ENCODE data around the gene GSTT2. TPM values are rescaled to one million over a fixed set of nuclear protein-coding genes. Genes with fewer than 3 reads are reported as not detected.
A peak's percentile ranks its signal among the peaks of the same experiment; 100 is the strongest.
"Not testable (repeated sequence)": the region's sequence is repeated elsewhere in the genome, so short reads cannot be mapped to it uniquely, and the experiment has no call there.

GSTT2 gene
- total RNA-seq, 4 donors from 2014 or later: 0.81 TPM; not detected in 3

GRCh38 chr22:23970816-23971486 lies 9.0 kb upstream of the GSTT2 start:
- TF ChIP-seq POLR2AphosphoS5 (IDR thresholded peaks at IDR 0.05): no peak
- TF ChIP-seq, protein P1, sequence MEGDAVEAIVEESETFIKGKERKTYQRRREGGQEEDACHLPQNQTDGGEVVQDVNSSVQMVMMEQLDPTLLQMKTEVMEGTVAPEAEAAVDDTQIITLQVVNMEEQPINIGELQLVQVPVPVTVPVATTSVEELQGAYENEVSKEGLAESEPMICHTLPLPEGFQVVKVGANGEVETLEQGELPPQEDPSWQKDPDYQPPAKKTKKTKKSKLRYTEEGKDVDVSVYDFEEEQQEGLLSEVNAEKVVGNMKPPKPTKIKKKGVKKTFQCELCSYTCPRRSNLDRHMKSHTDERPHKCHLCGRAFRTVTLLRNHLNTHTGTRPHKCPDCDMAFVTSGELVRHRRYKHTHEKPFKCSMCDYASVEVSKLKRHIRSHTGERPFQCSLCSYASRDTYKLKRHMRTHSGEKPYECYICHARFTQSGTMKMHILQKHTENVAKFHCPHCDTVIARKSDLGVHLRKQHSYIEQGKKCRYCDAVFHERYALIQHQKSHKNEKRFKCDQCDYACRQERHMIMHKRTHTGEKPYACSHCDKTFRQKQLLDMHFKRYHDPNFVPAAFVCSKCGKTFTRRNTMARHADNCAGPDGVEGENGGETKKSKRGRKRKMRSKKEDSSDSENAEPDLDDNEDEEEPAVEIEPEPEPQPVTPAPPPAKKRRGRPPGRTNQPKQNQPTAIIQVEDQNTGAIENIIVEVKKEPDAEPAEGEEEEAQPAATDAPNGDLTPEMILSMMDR (IDR thresholded peaks at IDR 0.05): no peak
- TF ChIP-seq EP300 (IDR thresholded peaks at IDR 0.05): no peak
- TF ChIP-seq POLR2A (IDR thresholded peaks at IDR 0.05): no peak
- peak in 1 of 2 donors; percentile 64 for DNase-seq (ENCODE audit: low spot score in 2 of 2)
- 68% methylated on average over 6 of the region's 6 CpGs for WGBS
- H3K4me3 ChIP-seq: no peak overlapping the region
- H3K9me3 ChIP-seq: no peaks in the 10 kb centered on the region
- H3K27ac ChIP-seq: no peak overlapping the region
- H3K36me3 ChIP-seq: peaks cover 23% of the 10 kb centered on the region
- no peaks in the 10 kb centered on the region for H3K27me3 ChIP-seq
- H3K4me1 ChIP-seq: peaks cover 3% of the 10 kb centered on the region

- not testable (repeated sequence) for H3K27ac ChIP-seq; H3K9me3 ChIP-seq; H3K4me1 ChIP-seq; H3K27me3 ChIP-seq; DNase-seq (ENCODE audit: low spot score in 2 of 2); H3K4me3 ChIP-seq
- WGBS: 96% methylated on average over 2 of the region's 3 CpGs
- H3K36me3 ChIP-seq: peaks cover 23% of the 10 kb centered on the region
Observed at GRCh38 chr22:23971927-23972326, 8.0 kb upstream of the GSTT2 start.

DNA sequence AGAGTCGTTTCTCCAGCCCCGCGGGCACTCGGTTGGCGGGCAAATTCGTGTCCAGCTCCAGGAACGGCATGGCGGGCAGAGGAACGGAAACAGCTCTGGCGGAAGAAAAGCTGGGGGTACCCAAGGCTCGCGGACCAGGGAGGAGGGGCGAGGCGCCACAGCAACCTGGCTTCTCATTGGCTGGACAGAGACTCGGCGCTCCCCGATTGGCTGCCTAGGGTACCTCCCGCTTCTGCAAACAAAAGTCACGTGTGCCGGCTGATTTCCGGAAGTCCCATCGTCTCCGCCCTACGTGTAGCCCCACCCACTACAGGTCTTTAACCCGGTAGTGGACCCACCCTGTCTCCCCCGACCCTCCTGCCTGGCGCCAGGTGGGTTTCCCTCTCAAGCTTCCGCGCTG lies 5.6 kb upstream of the GSTT2 start, which contains the start of gene DDT:
Gene DDT (minus strand): TSS at position 97 of the 400 bp plus-strand sequence. CDS start 27 bp downstream, at position 70.
- not testable (repeated sequence) for H3K9me3 ChIP-seq; H3K27me3 ChIP-seq; H3K4me3 ChIP-seq; H3K4me1 ChIP-seq; H3K27ac ChIP-seq; DNase-seq (ENCODE audit: low spot score in 2 of 2)
- peaks cover 23% of the 10 kb centered on the region for H3K36me3 ChIP-seq
- WGBS: no CpG with 5 or more reads among the region's 29 CpGs

GRCh38 chr22:23974836-23975352 lies 5.0 kb upstream of the GSTT2 start:
- WGBS: no CpG with 5 or more reads among the region's 27 CpGs
- H3K4me3 ChIP-seq; DNase-seq (ENCODE audit: low spot score in 2 of 2); H3K9me3 ChIP-seq; H3K27ac ChIP-seq; H3K27me3 ChIP-seq; H3K4me1 ChIP-seq: not testable (repeated sequence)
- H3K36me3 ChIP-seq: peaks cover 20% of the 10 kb centered on the region

DNA sequence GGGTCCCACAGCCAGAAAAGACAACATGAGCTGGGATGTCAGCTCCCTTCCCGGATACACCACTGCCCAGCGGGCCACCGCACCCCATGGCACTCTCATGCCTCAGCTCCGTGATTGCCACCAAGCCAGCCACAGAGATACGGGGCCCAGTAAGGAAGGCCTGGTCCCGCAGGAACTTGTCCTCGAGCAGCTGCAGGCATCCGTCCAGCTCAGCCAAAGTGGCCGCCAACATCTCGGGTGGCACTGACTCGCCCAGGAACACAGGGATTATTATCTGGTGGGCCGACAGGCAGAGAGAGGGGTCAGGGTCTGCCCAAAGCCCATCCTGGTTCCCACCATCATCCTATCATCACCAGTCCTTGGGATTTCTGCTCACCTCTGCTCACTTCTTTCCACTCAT lies 2.6 kb upstream of the GSTT2 start:
- not testable (repeated sequence) for H3K9me3 ChIP-seq; H3K27ac ChIP-seq; H3K4me3 ChIP-seq; H3K4me1 ChIP-seq; DNase-seq (ENCODE audit: low spot score in 2 of 2); H3K27me3 ChIP-seq; H3K36me3 ChIP-seq
- WGBS: no CpG with 5 or more reads among the region's 12 CpGs

GRCh38 chr22:23980567-23980966 lies 633 bp downstream of the GSTT2 start:
- not testable (repeated sequence) for H3K36me3 ChIP-seq; H3K4me1 ChIP-seq; H3K27ac ChIP-seq; H3K4me3 ChIP-seq; H3K9me3 ChIP-seq; H3K27me3 ChIP-seq; DNase-seq (ENCODE audit: low spot score in 2 of 2)
- WGBS: 45% methylated on average over 4 of the region's 7 CpGs

DNA sequence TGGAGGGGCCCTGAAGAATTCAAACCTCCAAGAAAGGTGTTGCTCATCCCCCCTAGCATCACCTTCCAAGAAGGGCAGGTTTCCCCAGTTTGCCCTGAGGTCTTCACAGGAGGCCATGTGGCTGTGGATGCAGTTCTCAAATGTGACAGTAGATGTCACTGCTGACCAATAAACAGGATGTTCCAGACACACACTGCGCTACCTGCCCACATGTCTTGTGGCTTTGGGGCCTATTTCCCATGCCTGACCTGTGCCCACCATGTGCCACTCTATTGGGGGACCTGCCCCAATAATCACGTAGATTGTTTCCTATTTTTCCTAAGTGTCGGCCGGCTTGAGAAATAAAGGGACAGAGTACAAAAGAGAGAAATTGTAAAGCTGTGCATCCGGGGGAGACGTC lies 4.5 kb downstream of the GSTT2 start:
- no peak for DNase-seq (ENCODE audit: low spot score in 2 of 2)
- 62% methylated on average over 4 of the region's 6 CpGs for WGBS

DNA sequence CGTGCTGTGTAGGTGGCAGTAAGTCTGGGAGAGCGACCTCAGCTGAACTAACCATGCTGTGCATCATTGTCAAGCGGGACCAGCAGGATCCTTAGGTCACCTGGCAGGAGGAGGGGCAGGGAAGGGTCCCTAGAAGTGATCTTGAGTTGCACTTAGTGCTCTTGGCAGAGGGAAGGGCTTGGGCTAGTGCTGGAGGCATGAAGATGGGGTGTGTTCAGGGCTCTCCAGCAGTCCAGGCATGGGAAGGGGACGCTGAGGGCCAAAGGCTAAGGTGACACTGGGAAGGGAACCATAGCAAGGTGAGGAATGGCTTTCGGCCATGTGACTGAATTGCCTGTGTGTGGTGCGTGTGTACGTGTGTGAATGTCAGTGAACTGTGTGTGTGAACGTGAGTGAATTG lies 6.2 kb downstream of the GSTT2 start:
- WGBS: 86% methylated on average over 8 of the region's 8 CpGs

More for the DNA sequence above, 4.5 kb downstream of the GSTT2 start:
- TF ChIP-seq, protein P1 (IDR thresholded peaks at IDR 0.05): peak in 1 of 2 donors; percentile 50
- no peak for TF ChIP-seq POLR2A (IDR thresholded peaks at IDR 0.05)
- Histone ChIP-seq H3K36me3 (no peaks in the 10 kb centered on the region), H3K27me3 (no peaks in the 10 kb centered on the region), H3K4me3 (no peak overlapping the region), H3K4me1 (no peaks in the 10 kb centered on the region), H3K9me3 (no peaks in the 10 kb centered on the region), H3K27ac (no peak overlapping the region)

DNA sequence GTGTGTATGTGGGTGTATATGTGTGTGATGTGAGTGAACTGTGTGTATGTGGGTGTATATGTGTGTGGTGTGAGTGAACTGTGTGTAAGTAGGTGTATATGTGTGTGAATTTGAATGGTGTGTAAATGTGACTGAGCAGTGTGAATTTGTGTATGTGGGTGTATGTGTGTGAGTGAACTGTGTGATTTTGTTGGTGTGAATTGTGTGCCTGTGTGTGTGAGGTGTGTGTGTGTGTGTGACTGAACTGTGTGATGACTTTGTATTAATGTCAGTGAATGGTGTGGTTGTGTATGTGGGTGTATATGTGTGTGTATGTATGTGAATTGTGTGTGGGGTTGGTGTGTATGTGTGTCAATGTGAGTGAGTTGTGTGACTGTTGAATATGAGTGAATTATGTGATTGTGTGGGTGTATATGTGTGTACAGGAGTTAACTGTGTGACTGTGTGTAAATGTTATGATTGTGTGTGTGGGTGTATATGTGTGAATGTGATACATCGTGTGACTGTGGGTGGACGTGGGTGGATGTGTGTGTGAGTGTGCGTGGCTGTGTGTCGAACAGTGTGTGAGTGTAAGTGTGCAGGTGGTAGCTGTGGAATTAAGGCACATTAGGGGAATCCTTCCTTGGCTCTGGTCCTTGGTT lies 6.7 kb downstream of the GSTT2 start:
- not testable (repeated sequence) for H3K36me3 ChIP-seq; H3K27ac ChIP-seq; H3K27me3 ChIP-seq; H3K9me3 ChIP-seq; DNase-seq (ENCODE audit: low spot score in 2 of 2); H3K4me1 ChIP-seq; H3K4me3 ChIP-seq
- WGBS: 70% methylated on average over 4 of the region's 4 CpGs

More for the DNA sequence above, 6.2 kb downstream of the GSTT2 start:
- not testable (repeated sequence) for H3K36me3 ChIP-seq; H3K9me3 ChIP-seq; H3K4me1 ChIP-seq; DNase-seq (ENCODE audit: low spot score in 2 of 2); H3K4me3 ChIP-seq; H3K27me3 ChIP-seq; H3K27ac ChIP-seq

- not testable (repeated sequence) for H3K9me3 ChIP-seq; H3K4me3 ChIP-seq; H3K36me3 ChIP-seq; H3K4me1 ChIP-seq; DNase-seq (ENCODE audit: low spot score in 2 of 2); H3K27ac ChIP-seq; H3K27me3 ChIP-seq
- WGBS: 77% methylated on average over 2 of the region's 3 CpGs
Observed at GRCh38 chr22:23989583-23990244, 9.8 kb downstream of the GSTT2 start.

DNA sequence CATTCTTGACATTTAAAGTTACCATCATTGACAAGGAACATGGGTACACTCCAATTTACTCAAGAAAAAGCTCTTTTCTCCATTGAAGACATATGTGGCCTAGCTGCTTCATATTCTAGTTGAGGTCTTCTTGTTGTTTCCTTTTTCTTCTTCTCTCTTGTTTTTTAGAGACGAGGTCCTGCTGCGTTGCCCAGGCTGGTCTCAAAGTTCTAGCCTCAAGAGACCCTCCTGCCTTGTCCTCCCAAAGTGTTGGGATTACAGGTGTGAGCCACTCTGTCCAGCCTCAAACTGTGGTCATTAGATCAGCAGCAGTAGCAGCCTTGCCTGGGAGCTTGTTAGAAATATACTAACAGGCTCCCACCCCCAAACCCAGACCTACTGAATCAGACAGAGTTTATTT lies 13.1 kb downstream of the GSTT2 start:
- not testable (repeated sequence) for H3K4me3 ChIP-seq; H3K4me1 ChIP-seq; H3K27me3 ChIP-seq; H3K9me3 ChIP-seq; H3K27ac ChIP-seq; H3K36me3 ChIP-seq; DNase-seq (ENCODE audit: low spot score in 2 of 2)
- WGBS: 84% methylated on average over 2 of the region's 2 CpGs
